ENCODE measurements around the gene DCBLD1. TPM values are rescaled to one million over a fixed set of nuclear protein-coding genes. Genes with fewer than 3 reads are reported as not detected.
A peak's percentile ranks its signal among the peaks of the same experiment; 100 is the strongest.

The DCBLD1 gene
- total and polyA plus RNA-seq, 2 of the 13 experiments (the other 11 are each of a cell fraction or from before 2014, with no cell fraction given) = 23.2 to 41.5 TPM

GRCh38 chr6:117501722-117502121 lies 19.2 kb downstream of the DCBLD1 start (continued):
- no peak for TF ChIP-seq NCOA1 (CRISPR knock-in tag; IDR thresholded peaks at IDR 0.05)
- TF ChIP-seq SOX6 (IDR thresholded peaks at IDR 0.05) = no peak
- TF ChIP-seq SOX6 (CRISPR knock-in tag; IDR thresholded peaks at IDR 0.05) = peak; percentile 81
- TF ChIP-seq ZBTB34 (CRISPR knock-in tag; IDR thresholded peaks at IDR 0.05) = peak; percentile 98
- TF ChIP-seq CBX1 (IDR thresholded peaks at IDR 0.05; ENCODE audit: low read depth) = peak; percentile 29
- no peak for TF ChIP-seq MTERF4 (CRISPR knock-in tag; IDR thresholded peaks at IDR 0.05)
- peak; percentile 34; the same call in 1 of the 2 replicates for TF ChIP-seq JUNB (CRISPR knock-in tag; IDR thresholded peaks at IDR 0.05; ENCODE audit: borderline replicate concordance)
- TF ChIP-seq ZNF740 (CRISPR knock-in tag; IDR thresholded peaks at IDR 0.05) = 0 out of 2 replicates have a peak, but pooled peaks have one; percentile 50
- no peak for TF ChIP-seq ZNF629 (CRISPR knock-in tag; conservative IDR thresholded peaks at IDR 0.05)
- no peak for TF ChIP-seq ZNF263 (CRISPR knock-in tag; IDR thresholded peaks at IDR 0.05)
- peak; percentile 79 for TF ChIP-seq ARID5B (CRISPR knock-in tag; IDR thresholded peaks at IDR 0.05)
- no peak for TF ChIP-seq HNRNPLL (IDR thresholded peaks at IDR 0.05; ENCODE audit: low read depth, low read length, poor library complexity, severe bottlenecking)
- no peak for TF ChIP-seq ZNF691 (CRISPR knock-in tag; IDR thresholded peaks at IDR 0.05; ENCODE audit: borderline replicate concordance, low read depth)
- TF ChIP-seq HBP1 (CRISPR knock-in tag; IDR thresholded peaks at IDR 0.05; ENCODE audit: low read depth) = no peak
- no peak for TF ChIP-seq FOXP1 (IDR thresholded peaks at IDR 0.05)
- TF ChIP-seq FOXP1 (CRISPR knock-in tag; IDR thresholded peaks at IDR 0.05) = peak; percentile 45; the same call in 1 of the 2 replicates
- no peak for TF ChIP-seq ZNF280B (CRISPR knock-in tag; IDR thresholded peaks at IDR 0.05; ENCODE audit: borderline replicate concordance)
- TF ChIP-seq NFIB (CRISPR knock-in tag; IDR thresholded peaks at IDR 0.05; ENCODE audit: borderline replicate concordance) = no peak
- no peak for TF ChIP-seq FOXA1 (IDR thresholded peaks at IDR 0.05)
- TF ChIP-seq FOXA1 (CRISPR knock-in tag; IDR thresholded peaks at IDR 0.05) = peak; percentile 62
- TF ChIP-seq ZNF580 (CRISPR knock-in tag; IDR thresholded peaks at IDR 0.05; ENCODE audit: borderline replicate concordance, low read depth) = peak; percentile 45; the same call in 1 of the 2 replicates
